Peyer's patch (tissue), 4 donors: ENCODE measurements around the gene TTLL8. TPM values are rescaled to one million over a fixed set of nuclear protein-coding genes. Genes with fewer than 3 reads are reported as not detected.

ENCODE experiments used
- DNase-seq, 3 donors: peaks; one replicate each; pipeline ENCODE4 v3.0.0-alpha.2; 2017 to 2019
- H3K27ac ChIP-seq, 4 donors: fragments of 200-600 bp; sonication (generic); one replicate each; pipeline ENCODE4 v1.5.1; 2016 to 2019
- H3K27me3 ChIP-seq, 2 donors: fragments of 200-600 bp; sonication (generic); one replicate each; pipeline ENCODE4 v1.5.1; 2019
- H3K36me3 ChIP-seq, 3 donors: fragments of 200-600 bp; sonication (generic); one replicate each; pipeline ENCODE4 v1.5.1; 2016 to 2019
- H3K4me1 ChIP-seq, 4 donors: fragments of 200-600 bp; sonication (generic); one replicate each; pipeline ENCODE4 v1.5.1; 2016 to 2019
- H3K4me3 ChIP-seq, 4 donors: fragments of 200-600 bp; sonication (generic); 1 replicate in 3 of 4; 2 replicates in 1 of 4; pipeline ENCODE4 v1.5.1; 2016 to 2019; ENCODE audit warnings: mild to moderate bottlenecking in 1 of 4
- H3K9me3 ChIP-seq, 4 donors: fragments of 200-600 bp; sonication (generic); one replicate each; pipeline ENCODE4 v1.5.1; 2016 to 2019; ENCODE audit warnings: mild to moderate bottlenecking in 1 of 4
- CTCF ChIP-seq, 6 experiments: fragments of 450-650 bp in 4 of 6; fragments of 200-600 bp in 2 of 6; sonication (generic) in 1 of 6; IDR thresholded peaks; one replicate each; pipeline ENCODE4 v1.5.1; 2017 to 2019; ENCODE audit warnings: antibody characterized with exemption in 6 of 6, mild to moderate bottlenecking in 3 of 6, moderate library complexity in 1 of 6
- POLR2A ChIP-seq, 2 donors: fragments of 450-650 bp; IDR thresholded peaks; one replicate each; pipeline ENCODE4 v1.5.1; 2017; ENCODE audit warnings: antibody characterized with exemption in 2 of 2, mild to moderate bottlenecking in 2 of 2, moderate library complexity in 2 of 2
- total RNA-seq, 4 donors: library from RNA; depleted of rRNA; stranded (reverse); fragments of >200 nt; gene quantifications; one replicate each; pipeline ENCODE4 v1.1.0, GENCODE V29; 2016

TTLL8 gene
- total RNA-seq, 4 donors from 2014 or later: not detected

GRCh38 chr22:50046481-50047245 is 11.4 kb downstream of the TTLL8 start:
- H3K27ac ChIP-seq: no peak overlapping the region
- no peaks in the 10 kb centered on the region for H3K27me3 ChIP-seq
- TF ChIP-seq POLR2A (IDR thresholded peaks at IDR 0.05) (no peak), CTCF (IDR thresholded peaks at IDR 0.05) (no peak)
- DNase-seq: no peak
- no peaks in the 10 kb centered on the region for H3K9me3 ChIP-seq
- H3K36me3 ChIP-seq: no peaks in the 10 kb centered on the region
- H3K4me3 ChIP-seq: no peak overlapping the region
- no peaks in the 10 kb centered on the region for H3K4me1 ChIP-seq

GRCh38 chr22:50046019-50046415 is 12.1 kb downstream of the TTLL8 start:
- Histone ChIP-seq H3K9me3 (no peaks in the 10 kb centered on the region), H3K27me3 (no peaks in the 10 kb centered on the region), H3K4me1 (no peaks in the 10 kb centered on the region), H3K27ac (no peak overlapping the region), H3K4me3 (no peak overlapping the region), H3K36me3 (no peaks in the 10 kb centered on the region)
- TF ChIP-seq CTCF (IDR thresholded peaks at IDR 0.05) (no peak), POLR2A (IDR thresholded peaks at IDR 0.05) (no peak)
- no peak for DNase-seq

- Histone ChIP-seq H3K4me1 (no peaks in the 10 kb centered on the region), H3K36me3 (no peaks in the 10 kb centered on the region), H3K27ac (no peak overlapping the region), H3K27me3 (no peaks in the 10 kb centered on the region), H3K9me3 (no peaks in the 10 kb centered on the region), H3K4me3 (no peak overlapping the region)
- TF ChIP-seq POLR2A (IDR thresholded peaks at IDR 0.05): no peak
- TF ChIP-seq CTCF (IDR thresholded peaks at IDR 0.05): no peak
- DNase-seq: no peak
These were observed 12.7 kb downstream of the TTLL8 start for GRCh38 chr22:50045211-50046018.

GRCh38 chr22:50044485-50045118 is 13.5 kb downstream of the TTLL8 start:
- H3K4me1 ChIP-seq: no peaks in the 10 kb centered on the region
- no peak overlapping the region for H3K4me3 ChIP-seq
- H3K27ac ChIP-seq: no peak overlapping the region
- H3K9me3 ChIP-seq: no peaks in the 10 kb centered on the region
- no peak for TF ChIP-seq POLR2A (IDR thresholded peaks at IDR 0.05)
- no peak for TF ChIP-seq CTCF (IDR thresholded peaks at IDR 0.05)
- H3K27me3 ChIP-seq: no peaks in the 10 kb centered on the region
- H3K36me3 ChIP-seq: no peaks in the 10 kb centered on the region
- DNase-seq: no peak

GRCh38 chr22:50041361-50042065 is 16.6 kb downstream of the TTLL8 start:
- Histone ChIP-seq H3K4me3 (no peak overlapping the region), H3K36me3 (no peaks in the 10 kb centered on the region), H3K9me3 (no peaks in the 10 kb centered on the region), H3K27me3 (no peaks in the 10 kb centered on the region), H3K27ac (no peak overlapping the region), H3K4me1 (no peaks in the 10 kb centered on the region)
- no peak for DNase-seq
- TF ChIP-seq CTCF (IDR thresholded peaks at IDR 0.05) (no peak), POLR2A (IDR thresholded peaks at IDR 0.05) (no peak)
